Liver (tissue), 3 donors: ENCODE measurements around the gene DNM3.

Source experiments
- FOXA1 ChIP-seq: IDR thresholded peaks from 2 replicates; pipeline ENCODE4 v1.6.1; 2016; ENCODE audit warnings: antibody characterized with exemption
- GABPA ChIP-seq, 2 donors: IDR thresholded peaks in 1 of 2; conservative IDR thresholded peaks in 1 of 2; 2 replicates each; pipeline ENCODE4 v1.6.1; 2016; ENCODE audit warnings: antibody characterized with exemption in 2 of 2, mild to moderate bottlenecking in 1 of 2, moderate library complexity in 1 of 2
- TAF1 ChIP-seq: conservative IDR thresholded peaks from 2 replicates; pipeline ENCODE4 v1.6.1; 2016; ENCODE audit warnings: antibody characterized with exemption, mild to moderate bottlenecking
- YY1 ChIP-seq: IDR thresholded peaks from 2 replicates; pipeline ENCODE4 v1.6.1; 2016; ENCODE audit warnings: antibody characterized with exemption, mild to moderate bottlenecking
- TF ChIP-seq, protein P1 (sequence below): fragments of 150-350 bp; IDR thresholded peaks from 2 replicates; pipeline ENCODE4 v1.5.1; 2017; ENCODE audit warnings: improper control_type of control experiment, low read depth, low read length; ENCODE audit not compliant: missing input control
- TF ChIP-seq, protein P2 (sequence below): IDR thresholded peaks from 2 replicates; pipeline ENCODE4 v1.6.1; 2016; ENCODE audit warnings: antibody characterized with exemption, mild to moderate bottlenecking
- TF ChIP-seq, protein P3 (sequence below): IDR thresholded peaks from 2 replicates; pipeline ENCODE4 v1.6.1; 2016; ENCODE audit warnings: antibody characterized with exemption
- TF ChIP-seq, protein P4 (sequence below): IDR thresholded peaks from 2 replicates; pipeline ENCODE4 v1.6.1; 2016; ENCODE audit warnings: antibody characterized with exemption
- TF ChIP-seq, protein P5 (sequence below): IDR thresholded peaks from 2 replicates; pipeline ENCODE4 v1.6.1; 2016; ENCODE audit warnings: antibody characterized with exemption
- donor health status: healthy.
- donor health status: healthy.

DNA sequence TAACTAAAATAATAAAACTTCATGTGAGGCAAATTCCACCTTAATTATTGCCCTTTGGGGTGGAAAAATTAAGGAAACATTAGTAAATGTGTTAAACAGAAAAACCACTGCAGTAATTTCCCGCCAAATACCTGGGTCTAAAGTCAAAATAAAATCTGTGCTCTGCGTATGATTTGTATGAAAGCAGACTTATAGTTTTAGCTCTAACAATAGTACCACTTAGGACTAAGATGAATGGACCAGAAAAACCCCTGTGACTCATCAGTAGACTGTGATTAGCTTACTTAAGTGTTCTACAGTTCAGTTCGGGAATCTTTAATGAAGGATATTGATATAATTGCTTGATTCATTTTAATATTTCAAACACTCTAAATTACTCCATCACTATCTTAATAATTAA lies 555.9 kb downstream of the DNM3 start:
- TF ChIP-seq TAF1 (no peak), YY1 (no peak), GABPA (IDR thresholded peaks at IDR 0.05 in 1 of 2, conservative IDR thresholded peaks at IDR 0.05 in 1 of 2) (no peak), FOXA1 (no peak)
- TF ChIP-seq, protein P1, sequence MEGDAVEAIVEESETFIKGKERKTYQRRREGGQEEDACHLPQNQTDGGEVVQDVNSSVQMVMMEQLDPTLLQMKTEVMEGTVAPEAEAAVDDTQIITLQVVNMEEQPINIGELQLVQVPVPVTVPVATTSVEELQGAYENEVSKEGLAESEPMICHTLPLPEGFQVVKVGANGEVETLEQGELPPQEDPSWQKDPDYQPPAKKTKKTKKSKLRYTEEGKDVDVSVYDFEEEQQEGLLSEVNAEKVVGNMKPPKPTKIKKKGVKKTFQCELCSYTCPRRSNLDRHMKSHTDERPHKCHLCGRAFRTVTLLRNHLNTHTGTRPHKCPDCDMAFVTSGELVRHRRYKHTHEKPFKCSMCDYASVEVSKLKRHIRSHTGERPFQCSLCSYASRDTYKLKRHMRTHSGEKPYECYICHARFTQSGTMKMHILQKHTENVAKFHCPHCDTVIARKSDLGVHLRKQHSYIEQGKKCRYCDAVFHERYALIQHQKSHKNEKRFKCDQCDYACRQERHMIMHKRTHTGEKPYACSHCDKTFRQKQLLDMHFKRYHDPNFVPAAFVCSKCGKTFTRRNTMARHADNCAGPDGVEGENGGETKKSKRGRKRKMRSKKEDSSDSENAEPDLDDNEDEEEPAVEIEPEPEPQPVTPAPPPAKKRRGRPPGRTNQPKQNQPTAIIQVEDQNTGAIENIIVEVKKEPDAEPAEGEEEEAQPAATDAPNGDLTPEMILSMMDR: no peak
- TF ChIP-seq, protein P2, sequence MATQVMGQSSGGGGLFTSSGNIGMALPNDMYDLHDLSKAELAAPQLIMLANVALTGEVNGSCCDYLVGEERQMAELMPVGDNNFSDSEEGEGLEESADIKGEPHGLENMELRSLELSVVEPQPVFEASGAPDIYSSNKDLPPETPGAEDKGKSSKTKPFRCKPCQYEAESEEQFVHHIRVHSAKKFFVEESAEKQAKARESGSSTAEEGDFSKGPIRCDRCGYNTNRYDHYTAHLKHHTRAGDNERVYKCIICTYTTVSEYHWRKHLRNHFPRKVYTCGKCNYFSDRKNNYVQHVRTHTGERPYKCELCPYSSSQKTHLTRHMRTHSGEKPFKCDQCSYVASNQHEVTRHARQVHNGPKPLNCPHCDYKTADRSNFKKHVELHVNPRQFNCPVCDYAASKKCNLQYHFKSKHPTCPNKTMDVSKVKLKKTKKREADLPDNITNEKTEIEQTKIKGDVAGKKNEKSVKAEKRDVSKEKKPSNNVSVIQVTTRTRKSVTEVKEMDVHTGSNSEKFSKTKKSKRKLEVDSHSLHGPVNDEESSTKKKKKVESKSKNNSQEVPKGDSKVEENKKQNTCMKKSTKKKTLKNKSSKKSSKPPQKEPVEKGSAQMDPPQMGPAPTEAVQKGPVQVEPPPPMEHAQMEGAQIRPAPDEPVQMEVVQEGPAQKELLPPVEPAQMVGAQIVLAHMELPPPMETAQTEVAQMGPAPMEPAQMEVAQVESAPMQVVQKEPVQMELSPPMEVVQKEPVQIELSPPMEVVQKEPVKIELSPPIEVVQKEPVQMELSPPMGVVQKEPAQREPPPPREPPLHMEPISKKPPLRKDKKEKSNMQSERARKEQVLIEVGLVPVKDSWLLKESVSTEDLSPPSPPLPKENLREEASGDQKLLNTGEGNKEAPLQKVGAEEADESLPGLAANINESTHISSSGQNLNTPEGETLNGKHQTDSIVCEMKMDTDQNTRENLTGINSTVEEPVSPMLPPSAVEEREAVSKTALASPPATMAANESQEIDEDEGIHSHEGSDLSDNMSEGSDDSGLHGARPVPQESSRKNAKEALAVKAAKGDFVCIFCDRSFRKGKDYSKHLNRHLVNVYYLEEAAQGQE: no peak
- TF ChIP-seq, protein P3, sequence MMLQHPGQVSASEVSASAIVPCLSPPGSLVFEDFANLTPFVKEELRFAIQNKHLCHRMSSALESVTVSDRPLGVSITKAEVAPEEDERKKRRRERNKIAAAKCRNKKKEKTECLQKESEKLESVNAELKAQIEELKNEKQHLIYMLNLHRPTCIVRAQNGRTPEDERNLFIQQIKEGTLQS: no peak
- TF ChIP-seq, protein P4, sequence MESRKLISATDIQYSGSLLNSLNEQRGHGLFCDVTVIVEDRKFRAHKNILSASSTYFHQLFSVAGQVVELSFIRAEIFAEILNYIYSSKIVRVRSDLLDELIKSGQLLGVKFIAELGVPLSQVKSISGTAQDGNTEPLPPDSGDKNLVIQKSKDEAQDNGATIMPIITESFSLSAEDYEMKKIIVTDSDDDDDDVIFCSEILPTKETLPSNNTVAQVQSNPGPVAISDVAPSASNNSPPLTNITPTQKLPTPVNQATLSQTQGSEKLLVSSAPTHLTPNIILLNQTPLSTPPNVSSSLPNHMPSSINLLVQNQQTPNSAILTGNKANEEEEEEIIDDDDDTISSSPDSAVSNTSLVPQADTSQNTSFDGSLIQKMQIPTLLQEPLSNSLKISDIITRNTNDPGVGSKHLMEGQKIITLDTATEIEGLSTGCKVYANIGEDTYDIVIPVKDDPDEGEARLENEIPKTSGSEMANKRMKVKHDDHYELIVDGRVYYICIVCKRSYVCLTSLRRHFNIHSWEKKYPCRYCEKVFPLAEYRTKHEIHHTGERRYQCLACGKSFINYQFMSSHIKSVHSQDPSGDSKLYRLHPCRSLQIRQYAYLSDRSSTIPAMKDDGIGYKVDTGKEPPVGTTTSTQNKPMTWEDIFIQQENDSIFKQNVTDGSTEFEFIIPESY: no peak
- TF ChIP-seq, protein P5, sequence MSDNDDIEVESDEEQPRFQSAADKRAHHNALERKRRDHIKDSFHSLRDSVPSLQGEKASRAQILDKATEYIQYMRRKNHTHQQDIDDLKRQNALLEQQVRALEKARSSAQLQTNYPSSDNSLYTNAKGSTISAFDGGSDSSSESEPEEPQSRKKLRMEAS: no peak
